Fibroblast of skin of scalp (primary cell): ENCODE results near the gene C20orf96. TPM values are rescaled to one million over a fixed set of nuclear protein-coding genes. Genes with fewer than 3 reads are reported as not detected.
"Not testable (repeated sequence)": the region's sequence is repeated elsewhere in the genome, so short reads cannot be mapped to it uniquely, and the experiment has no call there.

ENCODE experiments used
- DNase-seq: peaks from one replicate; pipeline ENCODE4 v3.0.0-alpha.2; 2013
- polyA plus RNA-seq, 2 experiments: library from polyadenylated mRNA; unstranded; fragments of 120-200 nt; gene quantifications; one replicate each; pipeline ENCODE4 v1.2.1, GENCODE V29; 2013; ENCODE audit not compliant: insufficient read length in 2 of 2

C20orf96 gene, protein sequence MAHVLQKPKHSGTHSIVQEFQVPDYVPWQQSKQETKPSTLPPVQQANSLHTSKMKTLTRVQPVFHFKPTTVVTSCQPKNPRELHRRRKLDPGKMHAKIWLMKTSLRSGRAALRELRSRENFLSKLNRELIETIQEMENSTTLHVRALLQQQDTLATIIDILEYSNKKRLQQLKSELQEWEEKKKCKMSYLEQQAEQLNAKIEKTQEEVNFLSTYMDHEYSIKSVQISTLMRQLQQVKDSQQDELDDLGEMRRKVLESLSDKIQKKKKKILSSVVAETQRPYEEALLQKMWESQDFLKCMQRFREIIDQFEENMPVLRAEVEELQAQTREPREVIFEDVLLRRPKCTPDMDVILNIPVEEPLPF
- 10.1 TPM for polyA plus RNA-seq (2013, experiment 1 of 2; ENCODE audit: insufficient read length)
- polyA plus RNA-seq (2013, experiment 2 of 2; ENCODE audit: insufficient read length): 10.4 TPM

DNA sequence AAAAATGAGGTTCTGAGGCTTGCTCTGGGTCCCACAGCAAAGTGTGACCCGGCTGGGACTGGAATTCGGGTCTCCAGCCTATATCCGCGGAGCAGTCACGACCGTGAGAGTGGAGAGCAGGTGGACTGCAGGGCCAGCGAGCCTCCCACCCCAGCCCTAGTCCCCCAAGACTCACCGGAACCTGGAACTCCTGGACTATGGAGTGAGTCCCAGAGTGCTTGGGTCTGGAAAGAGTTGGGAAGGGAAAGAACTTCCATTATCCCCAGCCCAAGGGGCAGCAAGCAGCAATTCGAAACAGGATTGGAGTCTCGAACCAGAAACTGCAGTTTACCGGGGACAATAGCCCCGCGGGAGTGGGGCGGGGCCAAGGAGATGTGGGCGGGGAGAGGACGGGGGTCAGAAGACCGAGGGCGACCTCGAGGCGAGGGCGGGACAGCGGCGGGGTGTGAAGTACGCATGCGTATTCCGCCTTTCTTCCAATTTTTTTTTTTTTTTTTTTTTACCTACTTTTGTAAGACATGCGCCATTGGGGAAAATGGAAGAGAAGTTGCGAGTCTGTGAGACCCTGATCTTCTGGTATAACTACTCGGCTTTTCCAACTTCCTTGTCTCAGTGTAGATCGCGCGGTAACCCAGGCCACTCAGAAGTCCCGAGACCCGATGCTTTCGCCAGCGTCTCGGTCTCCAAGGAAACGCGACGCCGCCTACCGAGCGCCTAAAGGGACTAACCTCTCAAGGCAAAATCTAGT lies at the start of gene C20orf96:
Gene C20orf96, minus strand, starts transcription at position 667 of the 748 bp plus-strand sequence. Its CDS starts 140 bp downstream, at position 527.
- peak; percentile 95 for DNase-seq

DNA sequence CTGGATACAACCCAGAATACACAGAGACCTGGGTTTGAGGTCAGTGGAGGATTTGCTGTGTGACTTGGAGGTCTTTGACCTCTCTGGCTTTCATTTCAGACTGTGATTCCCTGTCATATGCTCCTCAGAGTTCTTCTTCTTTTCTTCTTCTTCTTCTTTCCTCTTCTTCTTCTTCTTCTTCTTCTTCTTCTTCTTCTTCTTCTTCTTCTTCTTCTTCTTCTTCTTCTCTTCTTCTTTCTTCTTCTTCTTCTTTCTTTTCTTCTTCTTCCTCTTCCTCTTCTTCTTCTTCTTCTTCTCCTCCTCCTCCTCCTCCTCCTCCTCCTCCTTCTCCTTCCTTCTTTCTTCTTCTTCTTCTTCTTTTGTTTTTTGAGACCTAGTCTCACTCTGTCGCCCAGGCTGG lies 45.5 kb upstream of the C20orf96 start:
- not testable (repeated sequence) for DNase-seq

DNA sequence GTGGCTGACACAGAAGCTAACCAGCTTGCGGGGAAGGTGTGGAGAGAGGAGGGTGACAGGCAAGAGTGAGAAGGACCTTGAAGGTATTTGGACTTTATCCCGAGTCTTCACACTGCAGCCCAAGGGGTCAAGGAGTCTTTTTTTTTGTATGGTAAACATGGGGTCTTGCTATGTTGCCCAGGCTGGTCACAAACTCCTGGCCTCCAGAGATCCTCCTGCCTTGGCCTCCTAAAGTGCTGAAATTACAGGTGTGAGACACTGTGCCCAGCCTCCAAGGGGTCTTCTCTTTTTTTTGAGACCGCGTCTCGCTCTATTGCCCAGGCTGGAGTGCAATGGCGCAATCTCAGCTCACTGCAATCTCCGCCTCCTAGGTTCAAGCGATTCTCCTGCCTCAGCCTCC lies 44.0 kb upstream of the C20orf96 start:
- no peak for DNase-seq

DNA sequence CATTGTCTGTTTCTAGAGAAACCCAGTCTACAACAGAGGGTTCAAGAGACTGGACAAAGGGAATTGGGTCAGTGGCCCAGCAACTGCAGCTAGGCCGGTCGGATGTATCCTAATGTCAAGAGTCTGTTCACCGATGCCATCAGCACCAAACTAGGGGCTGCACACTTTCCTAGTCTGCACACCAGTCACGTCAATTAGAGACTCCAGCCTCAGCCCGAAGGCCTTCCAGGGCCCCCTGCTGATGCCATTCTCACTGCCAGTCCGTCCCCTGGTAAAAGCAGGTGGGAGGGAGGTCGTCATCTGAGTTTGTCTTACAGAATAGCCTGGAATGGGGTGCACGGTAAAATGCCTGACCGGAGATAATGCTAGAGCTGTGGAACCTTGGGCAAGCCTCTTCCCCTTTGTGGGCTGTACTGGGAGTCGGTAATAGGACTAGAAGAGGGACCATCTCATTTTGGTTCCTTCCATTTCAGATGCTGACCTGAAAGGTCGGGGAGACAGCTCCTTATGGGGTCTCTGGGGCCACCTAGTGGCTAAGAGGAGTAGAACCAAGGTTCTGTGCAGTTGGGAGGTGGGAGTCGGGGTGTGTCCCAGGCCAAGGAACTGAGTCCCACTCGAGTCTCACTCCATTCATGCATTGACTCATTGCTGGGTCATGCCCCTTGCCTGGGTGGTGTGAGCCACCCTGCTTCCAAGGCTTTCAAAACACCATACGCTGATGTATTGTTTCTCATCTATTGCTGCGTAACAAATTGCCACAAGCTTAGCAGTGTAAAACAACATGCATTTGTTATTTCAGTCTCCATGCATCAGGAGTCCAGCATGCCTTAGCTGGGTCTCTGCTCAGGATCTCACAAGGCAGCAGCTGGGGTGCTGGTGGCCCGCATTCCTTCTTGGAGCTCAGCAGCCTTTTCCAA lies 39.9 kb upstream of the C20orf96 start:
- peak; percentile 77 for DNase-seq

DNA sequence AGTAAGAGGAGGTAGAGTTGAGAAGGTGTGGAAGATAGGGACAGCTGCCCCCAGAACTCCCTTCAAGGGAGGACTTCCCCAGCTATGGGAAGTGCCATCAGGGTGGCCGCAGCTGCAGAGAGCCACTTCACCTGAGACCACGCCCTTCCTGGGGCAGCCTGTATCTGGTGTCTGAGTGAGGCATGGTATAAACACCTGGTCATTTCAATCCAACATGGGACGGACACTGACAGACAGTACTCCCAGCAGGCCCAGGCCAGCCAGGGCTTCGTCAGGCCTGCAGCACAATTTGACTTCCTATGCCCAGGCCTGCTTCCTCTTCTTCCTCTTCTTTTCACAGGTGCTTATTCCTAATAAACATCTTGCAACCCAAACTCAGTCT lies 39.3 kb upstream of the C20orf96 start:
- DNase-seq: no peak

DNA sequence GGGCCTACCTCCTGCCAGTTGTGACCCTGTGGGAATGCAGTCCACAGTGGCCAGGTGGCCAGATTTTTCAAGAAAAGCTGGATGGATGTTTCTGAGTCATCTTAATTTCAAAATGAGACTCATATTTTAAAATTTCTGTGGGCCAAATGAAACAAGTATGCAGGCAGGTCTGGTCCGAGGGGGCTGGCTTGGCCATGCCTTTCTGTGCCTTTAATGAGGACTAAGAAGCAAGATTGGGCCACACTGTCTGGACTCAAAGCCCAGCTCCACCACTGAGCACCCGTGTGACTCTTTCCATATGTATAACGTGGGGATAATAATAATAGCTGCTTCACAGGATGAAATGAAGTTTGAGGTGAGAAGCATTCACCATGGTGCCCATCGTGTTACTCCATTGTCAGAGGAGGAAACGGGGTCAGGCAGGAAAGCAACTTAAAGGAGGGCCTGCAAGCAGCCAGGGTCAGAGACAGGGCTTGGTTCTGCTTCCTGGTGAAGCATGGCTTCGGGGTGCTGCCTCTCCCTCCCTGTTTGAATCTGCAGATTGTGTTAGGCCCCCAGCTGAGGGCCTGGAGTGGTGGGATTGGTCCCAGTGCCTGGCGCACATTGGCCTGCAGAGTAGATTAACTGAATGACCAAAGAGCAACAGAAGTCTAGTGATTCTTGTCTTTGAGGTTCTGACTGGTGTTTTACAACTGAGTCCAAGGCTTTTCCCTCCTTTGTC lies 38.6 kb upstream of the C20orf96 start:
- DNase-seq: no peak

DNA sequence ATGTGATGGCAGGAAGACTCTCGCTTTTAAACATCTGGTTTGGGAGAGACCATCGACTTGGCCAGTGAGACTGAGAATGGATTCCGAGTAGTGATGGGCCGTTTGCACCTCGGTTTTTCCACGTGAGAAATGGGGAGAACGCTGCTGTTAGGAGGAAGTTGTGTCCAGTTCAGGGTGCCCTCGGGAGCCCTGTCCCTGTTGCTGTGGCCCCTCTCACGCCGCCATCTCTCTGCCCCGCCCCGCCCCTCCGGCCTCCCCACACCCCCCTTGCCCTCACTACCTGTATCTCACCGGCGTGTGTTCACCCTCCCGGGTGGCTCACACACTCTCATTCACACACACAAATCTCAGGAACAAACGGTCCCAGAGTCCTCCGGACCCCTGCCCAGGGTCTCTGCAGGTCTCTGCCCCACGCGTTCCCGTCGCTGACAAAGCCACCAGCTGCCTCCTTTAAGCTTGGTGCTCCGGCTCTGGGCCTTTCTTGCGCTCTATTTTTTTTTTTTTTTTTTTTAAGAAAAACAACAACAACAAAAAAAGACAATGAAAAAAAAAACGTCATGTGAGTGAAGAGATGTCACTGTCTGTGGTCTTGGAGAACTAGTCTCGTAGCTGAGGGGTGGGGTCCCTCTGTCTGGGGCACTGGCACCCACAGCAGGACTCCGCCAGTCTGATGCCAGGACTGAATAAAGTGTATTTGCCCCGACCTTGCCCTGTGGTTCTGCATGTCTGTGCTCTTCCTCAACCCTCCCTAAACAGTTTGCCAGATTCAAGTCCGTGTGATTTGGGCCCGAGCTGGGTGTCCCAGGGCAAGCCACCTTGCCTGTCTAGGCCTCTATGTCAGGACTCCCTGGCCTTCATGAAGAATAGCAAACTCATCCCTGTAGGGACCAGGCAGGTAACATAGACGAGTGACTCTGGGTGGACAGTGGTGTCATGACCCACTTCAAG lies 37.8 kb upstream of the C20orf96 start:
- DNase-seq: peak; percentile 10

DNA sequence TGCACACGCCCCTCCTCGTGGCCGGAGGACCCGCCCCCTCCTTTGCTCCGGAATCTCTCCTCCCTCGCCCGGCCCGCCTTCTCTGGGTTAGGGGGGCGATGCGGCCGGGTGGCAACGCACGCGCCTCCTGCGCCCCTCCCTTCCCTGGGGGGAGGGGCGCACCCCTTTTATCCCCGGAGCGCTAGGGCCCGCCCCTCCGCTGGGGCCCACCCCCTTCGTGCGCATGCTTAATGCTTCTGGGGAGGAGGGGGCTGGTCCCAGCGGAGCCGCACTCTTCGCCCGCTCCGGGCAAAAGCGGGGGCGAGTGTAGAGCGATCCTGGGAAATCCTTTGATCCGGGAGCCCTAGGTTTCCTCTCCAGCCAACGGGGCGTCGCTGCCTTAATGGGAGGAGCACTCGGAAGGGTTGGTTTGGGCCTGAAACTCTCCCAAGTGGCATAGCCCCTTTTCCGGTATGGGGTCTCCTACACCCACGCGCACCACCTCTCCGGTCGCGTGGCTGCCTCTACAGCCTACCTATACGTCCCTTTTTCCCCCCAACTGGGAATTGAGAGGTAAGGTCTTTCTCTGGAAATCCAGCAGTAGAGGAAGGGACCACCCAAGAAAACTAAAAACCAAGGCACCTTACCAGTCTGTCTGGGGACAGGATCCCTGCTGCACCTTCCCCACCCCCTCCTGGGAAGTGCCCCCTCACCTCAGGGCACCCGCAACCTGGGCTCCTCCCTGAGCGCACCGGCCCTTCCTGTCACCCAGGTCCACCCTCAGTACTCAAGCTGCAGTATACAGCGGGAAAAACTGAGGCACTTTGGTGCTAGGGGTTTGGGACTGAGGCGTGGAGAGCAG lies 36.9 kb upstream of the C20orf96 start:
- DNase-seq: peak; percentile 96

DNA sequence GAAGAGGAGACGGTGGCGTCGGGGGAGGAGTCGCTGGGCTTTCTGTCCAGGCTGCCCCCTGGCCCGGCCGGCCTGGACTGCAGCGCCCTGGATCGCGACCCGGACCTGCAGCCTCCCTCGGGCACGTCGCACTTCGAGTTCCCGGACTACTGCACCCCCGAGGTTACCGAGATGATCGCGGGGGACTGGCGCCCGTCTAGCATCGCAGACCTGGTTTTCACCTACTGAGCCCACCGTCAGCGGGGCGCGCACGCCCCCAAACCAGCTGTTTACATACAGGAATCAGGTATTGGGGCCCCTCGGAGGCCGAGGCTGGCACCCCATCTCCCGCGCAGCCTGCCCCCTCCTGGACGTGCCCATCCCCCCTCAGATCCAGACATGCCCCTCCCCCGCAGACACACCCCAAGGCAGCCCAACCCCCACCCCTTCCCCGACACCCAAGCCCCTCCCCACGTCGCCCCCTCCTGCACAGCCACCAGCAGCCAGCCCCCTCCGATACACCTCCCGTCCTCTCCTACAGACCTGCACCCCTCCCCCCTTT lies 36.2 kb upstream of the C20orf96 start:
- DNase-seq: peak; percentile 22

DNA sequence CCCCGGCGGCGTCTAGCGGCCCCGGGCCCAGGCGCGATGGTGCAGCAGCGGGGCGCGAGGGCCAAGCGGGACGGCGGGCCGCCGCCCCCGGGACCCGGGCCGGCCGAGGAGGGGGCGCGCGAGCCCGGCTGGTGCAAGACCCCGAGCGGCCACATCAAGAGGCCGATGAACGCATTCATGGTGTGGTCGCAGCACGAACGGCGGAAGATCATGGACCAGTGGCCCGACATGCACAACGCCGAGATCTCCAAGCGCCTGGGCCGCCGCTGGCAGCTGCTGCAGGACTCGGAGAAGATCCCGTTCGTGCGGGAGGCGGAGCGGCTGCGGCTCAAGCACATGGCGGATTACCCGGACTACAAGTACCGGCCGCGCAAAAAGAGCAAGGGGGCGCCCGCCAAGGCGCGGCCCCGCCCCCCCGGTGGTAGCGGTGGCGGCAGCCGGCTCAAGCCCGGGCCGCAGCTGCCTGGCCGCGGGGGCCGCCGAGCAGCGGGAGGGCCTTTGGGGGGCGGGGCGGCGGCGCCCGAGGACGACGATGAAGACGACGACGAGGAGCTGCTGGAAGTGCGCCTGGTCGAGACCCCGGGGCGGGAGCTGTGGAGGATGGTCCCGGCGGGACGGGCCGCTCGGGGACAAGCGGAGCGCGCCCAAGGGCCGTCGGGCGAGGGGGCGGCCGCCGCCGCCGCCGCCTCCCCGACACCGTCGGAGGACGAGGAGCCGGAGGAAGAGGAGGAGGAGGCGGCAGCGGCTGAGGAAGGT lies 35.5 kb upstream of the C20orf96 start:
- DNase-seq: peak; percentile 68

DNA sequence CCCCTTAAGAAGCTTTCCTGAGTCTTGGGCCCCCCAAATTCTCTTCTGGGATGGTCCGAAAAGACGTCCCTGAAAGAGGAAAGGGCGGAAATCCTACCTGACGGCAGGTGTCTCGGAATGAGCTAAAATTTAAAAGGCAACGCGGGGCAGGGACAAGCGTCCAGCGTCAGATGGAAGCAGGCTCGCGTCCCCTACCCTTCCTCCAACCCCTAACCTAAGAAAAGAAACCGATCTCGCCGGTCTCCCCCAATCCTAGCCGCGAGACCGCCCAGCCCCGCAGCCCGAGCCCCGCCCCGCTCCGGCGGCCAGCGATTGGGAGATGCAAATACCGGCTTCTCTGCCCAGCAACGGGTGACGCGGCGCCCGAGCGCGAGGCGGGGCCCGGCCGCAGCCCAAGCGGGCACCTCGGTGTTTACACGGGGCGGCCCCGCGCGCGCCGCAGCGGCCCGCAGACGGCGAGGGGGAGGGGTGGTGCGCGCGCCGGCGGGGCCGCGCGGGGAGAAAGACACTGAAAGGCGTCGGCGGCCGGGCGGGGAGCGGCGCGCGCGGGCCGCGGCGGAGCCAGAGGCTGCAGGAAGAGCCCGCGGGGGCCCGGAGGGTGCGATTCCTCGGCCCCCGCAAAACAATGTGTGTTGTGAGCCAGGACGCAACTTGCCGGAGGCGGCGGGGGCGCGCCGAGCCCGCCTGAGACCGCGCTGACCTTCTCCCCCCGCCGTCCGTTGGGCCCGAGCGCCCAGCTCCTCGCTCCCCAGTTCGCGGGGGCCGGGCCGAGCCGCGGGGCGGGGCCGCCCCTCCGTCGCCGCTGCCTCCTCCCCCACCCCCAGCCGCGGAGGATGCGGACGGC lies 34.7 kb upstream of the C20orf96 start, which contains the start of gene SOX12:
Gene SOX12, plus strand, starts transcription at position 508 of the 844 bp plus-strand sequence. CDS start 373 bp downstream, outside the sequence.
- peak; percentile 93 for DNase-seq

DNA sequence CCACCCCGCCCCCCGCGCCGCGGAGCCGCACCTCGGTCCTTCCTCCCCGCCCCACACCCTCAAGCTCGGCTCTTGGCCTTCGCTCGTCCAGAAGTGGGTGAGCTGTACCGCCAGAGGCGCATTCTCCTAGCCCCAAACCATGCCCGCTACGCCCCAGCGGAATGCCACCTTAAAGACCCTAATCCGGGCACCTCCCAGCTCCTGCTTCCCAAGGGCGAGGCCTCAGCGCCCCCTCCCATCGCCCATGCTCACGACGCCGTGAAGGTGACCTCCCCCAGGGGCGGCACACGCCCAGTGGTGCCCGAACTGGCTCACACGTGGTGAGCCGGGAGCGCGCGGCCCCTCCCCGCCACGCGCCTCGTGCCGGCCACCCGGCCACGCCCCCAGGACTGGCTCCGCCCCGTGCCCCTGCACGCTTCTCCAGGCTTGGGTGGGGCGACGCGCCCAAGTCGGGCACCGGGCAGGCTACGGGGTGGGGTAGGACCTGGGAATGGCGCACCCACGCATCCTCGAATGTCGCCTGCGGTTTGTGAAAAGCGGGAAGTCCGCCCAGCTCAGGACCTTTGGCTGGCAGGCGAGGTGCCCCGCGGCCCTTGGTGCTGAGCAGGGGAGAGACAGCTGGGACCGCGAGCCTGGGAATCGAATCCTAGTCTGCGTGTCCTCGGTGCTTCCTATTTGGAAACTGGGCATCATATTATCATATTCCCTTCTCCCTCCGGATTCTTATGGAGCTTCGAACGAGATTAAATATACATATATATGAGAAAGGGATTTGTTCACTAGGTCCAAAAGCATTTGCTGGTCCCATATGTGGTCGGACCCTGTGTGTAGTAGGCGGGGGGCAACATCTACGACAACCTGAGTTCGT lies 33.9 kb upstream of the C20orf96 start:
- DNase-seq: peak; percentile 86

DNA sequence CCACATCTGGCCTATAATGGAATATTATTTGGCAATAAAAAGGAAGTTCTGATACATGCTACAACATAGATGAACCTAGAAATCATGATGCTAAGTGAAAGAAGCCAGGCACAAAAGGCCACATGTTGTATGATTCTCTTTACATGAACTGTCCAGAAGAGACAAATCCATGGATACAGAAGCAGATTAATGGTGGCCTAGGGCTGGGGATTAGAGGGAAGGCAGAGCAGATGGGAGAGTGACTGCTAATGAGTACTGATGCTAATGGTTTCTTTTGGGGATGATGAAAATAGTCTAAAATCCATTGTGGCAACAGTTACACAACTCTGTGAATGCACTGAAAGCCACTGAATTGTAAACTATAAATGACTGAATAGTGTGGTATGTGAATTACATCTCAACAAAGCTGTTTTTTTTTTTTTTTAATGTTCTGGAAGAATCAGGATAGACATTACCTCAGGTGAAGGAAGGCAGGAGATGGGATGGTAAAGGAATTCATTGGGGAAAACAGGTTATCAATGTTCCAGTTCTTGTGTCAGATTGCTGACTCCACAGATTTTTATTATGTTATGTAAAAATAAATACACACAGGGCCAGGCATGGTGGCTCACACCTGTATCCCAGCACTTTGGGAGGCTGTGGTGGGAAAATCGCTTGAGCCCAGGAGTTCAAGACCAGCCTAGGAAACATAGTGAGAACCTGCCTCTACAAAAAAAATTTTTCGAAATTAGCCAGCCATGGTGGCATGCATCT lies 25.9 kb upstream of the C20orf96 start:
- peak; percentile 44 for DNase-seq

DNA sequence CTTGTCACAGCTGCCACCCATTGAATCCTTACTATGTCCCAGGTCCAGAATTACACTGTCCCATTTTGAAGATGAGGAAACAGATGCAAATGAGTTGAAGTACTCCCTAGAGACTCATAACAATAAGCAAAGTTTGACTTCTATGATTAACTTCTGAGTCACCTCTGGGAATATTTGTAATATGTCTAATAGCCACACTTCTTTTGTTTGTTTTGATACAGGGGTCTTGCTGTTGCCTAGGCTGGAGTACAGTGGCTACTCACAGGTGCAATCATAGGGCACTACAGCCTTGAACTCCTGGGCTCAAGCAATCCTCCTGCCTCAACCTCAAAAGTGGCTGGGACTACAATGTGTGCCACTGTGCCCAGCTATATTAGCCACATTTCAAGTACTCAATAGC lies 23.4 kb upstream of the C20orf96 start:
- DNase-seq: peak; percentile 33

DNA sequence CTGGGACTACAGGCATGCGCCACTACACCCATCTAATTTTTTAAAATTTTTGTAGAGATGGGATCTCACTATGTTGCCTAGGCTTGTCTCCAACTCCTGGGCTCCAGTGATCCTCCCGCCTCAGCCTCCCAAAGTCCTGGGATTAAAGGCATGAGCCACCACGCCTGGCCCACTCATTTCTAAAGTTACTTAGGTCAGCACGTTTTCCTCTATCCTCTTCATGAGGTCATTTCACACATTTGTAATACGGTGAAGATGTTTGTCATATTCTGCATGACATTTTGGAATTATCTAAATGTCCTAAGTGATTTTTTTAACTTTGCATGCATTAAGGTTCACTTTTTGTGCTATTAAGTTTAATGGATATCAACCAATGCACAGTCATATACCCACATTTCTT lies 22.9 kb upstream of the C20orf96 start:
- DNase-seq: no peak

DNA sequence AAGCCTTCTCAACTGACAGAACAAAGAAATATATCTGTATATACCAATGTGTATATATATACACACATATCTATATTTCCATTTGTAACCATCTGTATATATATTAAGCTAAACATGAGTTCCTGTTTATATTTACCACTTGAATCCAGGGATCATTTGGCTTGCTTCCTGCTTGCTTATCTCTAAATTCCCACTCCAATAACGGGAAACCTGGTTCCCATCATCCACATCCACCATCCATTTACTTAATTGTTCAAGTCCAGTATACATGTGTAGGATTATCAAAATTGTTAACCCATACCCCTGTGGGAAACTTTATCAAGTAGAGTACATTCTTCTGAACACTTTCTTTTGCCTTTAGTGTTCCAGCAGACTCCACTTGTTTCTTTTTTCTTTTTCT lies 22.3 kb upstream of the C20orf96 start:
- DNase-seq: no peak
